K562 (cell line): ENCODE measurements around the gene ADAM10. TPM values are rescaled to one million over a fixed set of nuclear protein-coding genes. Genes with fewer than 3 reads are reported as not detected.

ENCODE experiments used
- ATF1 ChIP-seq, 2 experiments: fragments of 450-650 bp in 1 of 2; IDR thresholded peaks; 2 replicates each; pipeline ENCODE4 v1.6.1; 2016; ENCODE audit warnings: missing compliant biosample characterization in 1 of 2, missing genetic modification characterization in 1 of 2
- E2F1 ChIP-seq: sonication (generic); formaldehyde crosslinking; IDR thresholded peaks from 2 replicates; pipeline ENCODE4 v1.8.1; 2023; ENCODE audit warnings: mild to moderate bottlenecking, missing genetic modification reagents, moderate library complexity
- ID3 ChIP-seq, 2 experiments: fragments of 250-450 bp in 1 of 2; fragments of 450-650 bp in 1 of 2; sonication (Bioruptor Pico) in 1 of 2; IDR thresholded peaks; 2 replicates each; pipeline versions ENCODE4 v1.6.1 to v1.8.0; 2016 to 2021; ENCODE audit warnings: mild to moderate bottlenecking in 2 of 2, moderate library complexity in 2 of 2, missing compliant biosample characterization in 1 of 2, missing genetic modification characterization in 1 of 2
- KDM5B ChIP-seq: fragments of 200-600 bp; sonication (generic); IDR thresholded peaks from 2 replicates; pipeline ENCODE4 v1.6.1; 2012; ENCODE audit warnings: low read depth, mild to moderate bottlenecking, moderate library complexity, low read length, control low read depth, inconsistent platforms; ENCODE audit not compliant: insufficient replicate concordance
- MEIS2 ChIP-seq: fragments of 450-650 bp; IDR thresholded peaks from 2 replicates; pipeline ENCODE4 v1.6.1; 2014; ENCODE audit warnings: mild to moderate bottlenecking; ENCODE audit not compliant: partially characterized antibody
- MYBL2 ChIP-seq, 2 experiments: fragments of 450-650 bp in 1 of 2; sonication (generic) in 1 of 2; formaldehyde crosslinking in 1 of 2; IDR thresholded peaks; 2 replicates each; pipeline versions ENCODE4 v1.6.1 to v1.8.1; 2017 to 2022; ENCODE audit warnings: borderline replicate concordance in 1 of 2, inconsistent platforms in 1 of 2, low read depth in 1 of 2, mild to moderate bottlenecking in 1 of 2, missing genetic modification reagents in 1 of 2, moderate library complexity in 1 of 2
- NKRF ChIP-seq: fragments of 450-650 bp; IDR thresholded peaks from 2 replicates; pipeline ENCODE4 v1.6.1; 2016; ENCODE audit warnings: borderline replicate concordance
- PBX2 ChIP-seq, 2 experiments: IDR thresholded peaks in 1 of 2; conservative IDR thresholded peaks in 1 of 2; 2 replicates each; pipeline ENCODE4 v1.6.1; 2016; ENCODE audit warnings: low read depth in 2 of 2, mild to moderate bottlenecking in 1 of 2, missing compliant biosample characterization in 1 of 2, missing genetic modification characterization in 1 of 2, moderate library complexity in 1 of 2
- STAT5A ChIP-seq: IDR thresholded peaks from 2 replicates; pipeline ENCODE4 v1.6.1; 2012; ENCODE audit warnings: low read length, inconsistent platforms, borderline replicate concordance
- TRIM24 ChIP-seq, 2 experiments: fragments of 450-650 bp; IDR thresholded peaks; 2 replicates each; pipeline ENCODE4 v1.6.1; 2016
- ZBTB11 ChIP-seq, 3 experiments: fragments of 200-800 bp in 1 of 3; fragments of 250-450 bp in 1 of 3; fragments of 450-650 bp in 1 of 3; sonication (Bioruptor Pico) in 1 of 3; sonication (Bioruptor generic) in 1 of 3; formaldehyde crosslinking in 1 of 3; IDR thresholded peaks; 2 replicates each; pipeline versions ENCODE4 v1.6.1 to v1.8.0; 2016 to 2022; ENCODE audit warnings: mild to moderate bottlenecking in 2 of 3, missing genetic modification characterization in 2 of 3, missing compliant biosample characterization in 1 of 3, moderate library complexity in 1 of 3
- ZBTB9 ChIP-seq: fragments of 450-650 bp; formaldehyde crosslinking; IDR thresholded peaks from 2 replicates; pipeline ENCODE4 v1.4.0; 2020; ENCODE audit warnings: mild to moderate bottlenecking, moderate library complexity
- ZNF253 ChIP-seq: fragments of 250-450 bp; sonication (Bioruptor Pico); conservative IDR thresholded peaks from 2 replicates; pipeline ENCODE4 v1.6.1; 2021; ENCODE audit warnings: mild to moderate bottlenecking
- polyA plus RNA-seq, 8 experiments: library from polyadenylated mRNA; depleted of rRNA in 4 of 8; stranded (reverse) in 5 of 8; unstranded in 3 of 8; fragments of >200 nt; fragmentation: Nextera tagmentation in 2 of 8; fragmentation: Illumina TruSeq in 1 of 8; extraction: Ambion mirVana in 2 of 8; extraction: Trizol in 1 of 8; gene quantifications; 2 replicates each; pipeline versions ENCODE4 v1.2.1 to v1.2.3, GENCODE V29; 2011 to 2014; ENCODE audit warnings: inconsistent platforms in 1 of 8, missing spikeins in 1 of 8
- total RNA-seq, 7 experiments: library from RNA; depleted of rRNA in 6 of 7; stranded (reverse); fragments of >200 nt in 6 of 7; fragmentation: Illumina TruSeq in 2 of 7; extraction: Trizol in 2 of 7; gene quantifications; 2 replicates each; pipeline versions ENCODE4 v1.2.1 to v1.2.3, GENCODE V29; 2011 to 2021; ENCODE audit warnings: low replicate concordance in 1 of 7

Gene ADAM10
- total and polyA plus RNA-seq, 9 of the 15 experiments (the other 6 are each of a cell fraction or from before 2014, with no cell fraction given), result 11.9 to 152 (median 57.3) TPM

GRCh38 chr15:58669108-58669507 lies 80.4 kb downstream of the ADAM10 start (continued):
- TF ChIP-seq ZBTB9 (CRISPR knock-in tag), result no peak
- TF ChIP-seq KDM5B, result no peak
- TF ChIP-seq MYBL2 (IDR thresholded peaks at IDR 0.05; ENCODE audit: low read depth), result peak; percentile 89
- no peak for TF ChIP-seq MYBL2 (CRISPR knock-in tag; IDR thresholded peaks at IDR 0.05; ENCODE audit: borderline replicate concordance)
- TF ChIP-seq ZBTB11 (CRISPR knock-in tag; IDR thresholded peaks at IDR 0.05), result peak in 1 of 3 experiments; percentile 34; a peak in 1 of 6 replicates
- TF ChIP-seq MEIS2, result peak; percentile 61
- no peak for TF ChIP-seq ID3 (CRISPR knock-in tag; IDR thresholded peaks at IDR 0.05)
- peak; percentile 94 for TF ChIP-seq ID3 (tag; IDR thresholded peaks at IDR 0.05)
- TF ChIP-seq ZNF253, result no peak
- peak in 1 of 2 experiments; percentile 53; a peak in 1 of 4 replicates for TF ChIP-seq TRIM24 (IDR thresholded peaks at IDR 0.05)
- TF ChIP-seq E2F1 (CRISPR knock-in tag), result no peak
- TF ChIP-seq NKRF, result no peak
- peak; percentile 40; the same call in 1 of the 2 replicates for TF ChIP-seq STAT5A
- TF ChIP-seq PBX2 (CRISPR knock-in tag; IDR thresholded peaks at IDR 0.05; ENCODE audit: low read depth), result no peak
- 0 out of 2 replicates have a peak, but pooled peaks have one; percentile 23 for TF ChIP-seq PBX2 (tag; conservative IDR thresholded peaks at IDR 0.05; ENCODE audit: low read depth)
- no peak for TF ChIP-seq ATF1 (CRISPR knock-in tag; IDR thresholded peaks at IDR 0.05)
- TF ChIP-seq ATF1 (tag; IDR thresholded peaks at IDR 0.05), result 0 out of 2 replicates have a peak, but pooled peaks have one; percentile 14
